Measurements from ENCODE around the gene RASSF4. TPM values are rescaled to one million over a fixed set of nuclear protein-coding genes. Genes with fewer than 3 reads are reported as not detected.

RASSF4 gene
- total and polyA plus RNA-seq, 9 of the 15 experiments (the other 6 are each of a cell fraction or from before 2014, with no cell fraction given), result 0.01 to 0.62 (median 0.11) TPM; not detected in 3

DNA sequence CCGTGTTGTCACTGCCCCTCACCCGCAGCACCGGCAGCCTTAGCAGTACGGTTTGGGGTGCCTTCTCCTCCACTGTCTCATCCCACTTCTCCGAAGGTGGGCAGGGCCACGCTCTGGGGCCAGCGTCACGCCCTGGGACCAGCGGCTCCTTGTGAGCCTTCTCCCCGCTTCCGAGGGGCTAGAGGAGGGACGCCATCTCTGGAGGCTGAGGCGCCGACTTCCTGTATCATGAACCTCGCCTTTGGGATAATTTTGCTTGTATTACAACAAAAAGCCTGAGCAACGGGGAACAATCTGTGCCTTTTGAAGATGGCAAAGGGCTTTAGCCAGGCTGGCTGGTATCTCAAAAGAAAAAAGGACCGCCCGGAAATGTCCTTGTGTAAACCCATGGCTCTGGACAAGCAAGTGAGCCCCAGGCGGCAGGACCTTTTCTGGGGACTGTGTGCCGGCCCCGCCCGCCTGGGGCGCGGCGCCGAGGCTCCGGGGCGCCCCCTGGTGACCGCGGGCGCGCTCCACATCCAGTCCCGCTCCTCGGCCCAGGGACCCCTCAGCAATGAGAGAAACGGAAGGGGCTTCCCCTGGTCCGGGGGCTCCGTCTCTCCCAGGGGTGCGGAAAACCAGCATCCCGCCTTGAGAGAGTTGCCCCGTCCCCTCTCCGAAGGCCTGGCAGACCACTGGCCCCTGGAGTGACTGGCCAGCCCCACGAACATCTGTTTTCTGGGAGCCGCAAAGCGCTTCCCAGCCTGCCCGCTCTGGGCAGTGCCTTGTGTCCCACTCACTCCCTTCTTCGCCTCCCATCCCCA is 15.2 kb downstream of the RASSF4 start (continued):
- TF ChIP-seq, protein P1, sequence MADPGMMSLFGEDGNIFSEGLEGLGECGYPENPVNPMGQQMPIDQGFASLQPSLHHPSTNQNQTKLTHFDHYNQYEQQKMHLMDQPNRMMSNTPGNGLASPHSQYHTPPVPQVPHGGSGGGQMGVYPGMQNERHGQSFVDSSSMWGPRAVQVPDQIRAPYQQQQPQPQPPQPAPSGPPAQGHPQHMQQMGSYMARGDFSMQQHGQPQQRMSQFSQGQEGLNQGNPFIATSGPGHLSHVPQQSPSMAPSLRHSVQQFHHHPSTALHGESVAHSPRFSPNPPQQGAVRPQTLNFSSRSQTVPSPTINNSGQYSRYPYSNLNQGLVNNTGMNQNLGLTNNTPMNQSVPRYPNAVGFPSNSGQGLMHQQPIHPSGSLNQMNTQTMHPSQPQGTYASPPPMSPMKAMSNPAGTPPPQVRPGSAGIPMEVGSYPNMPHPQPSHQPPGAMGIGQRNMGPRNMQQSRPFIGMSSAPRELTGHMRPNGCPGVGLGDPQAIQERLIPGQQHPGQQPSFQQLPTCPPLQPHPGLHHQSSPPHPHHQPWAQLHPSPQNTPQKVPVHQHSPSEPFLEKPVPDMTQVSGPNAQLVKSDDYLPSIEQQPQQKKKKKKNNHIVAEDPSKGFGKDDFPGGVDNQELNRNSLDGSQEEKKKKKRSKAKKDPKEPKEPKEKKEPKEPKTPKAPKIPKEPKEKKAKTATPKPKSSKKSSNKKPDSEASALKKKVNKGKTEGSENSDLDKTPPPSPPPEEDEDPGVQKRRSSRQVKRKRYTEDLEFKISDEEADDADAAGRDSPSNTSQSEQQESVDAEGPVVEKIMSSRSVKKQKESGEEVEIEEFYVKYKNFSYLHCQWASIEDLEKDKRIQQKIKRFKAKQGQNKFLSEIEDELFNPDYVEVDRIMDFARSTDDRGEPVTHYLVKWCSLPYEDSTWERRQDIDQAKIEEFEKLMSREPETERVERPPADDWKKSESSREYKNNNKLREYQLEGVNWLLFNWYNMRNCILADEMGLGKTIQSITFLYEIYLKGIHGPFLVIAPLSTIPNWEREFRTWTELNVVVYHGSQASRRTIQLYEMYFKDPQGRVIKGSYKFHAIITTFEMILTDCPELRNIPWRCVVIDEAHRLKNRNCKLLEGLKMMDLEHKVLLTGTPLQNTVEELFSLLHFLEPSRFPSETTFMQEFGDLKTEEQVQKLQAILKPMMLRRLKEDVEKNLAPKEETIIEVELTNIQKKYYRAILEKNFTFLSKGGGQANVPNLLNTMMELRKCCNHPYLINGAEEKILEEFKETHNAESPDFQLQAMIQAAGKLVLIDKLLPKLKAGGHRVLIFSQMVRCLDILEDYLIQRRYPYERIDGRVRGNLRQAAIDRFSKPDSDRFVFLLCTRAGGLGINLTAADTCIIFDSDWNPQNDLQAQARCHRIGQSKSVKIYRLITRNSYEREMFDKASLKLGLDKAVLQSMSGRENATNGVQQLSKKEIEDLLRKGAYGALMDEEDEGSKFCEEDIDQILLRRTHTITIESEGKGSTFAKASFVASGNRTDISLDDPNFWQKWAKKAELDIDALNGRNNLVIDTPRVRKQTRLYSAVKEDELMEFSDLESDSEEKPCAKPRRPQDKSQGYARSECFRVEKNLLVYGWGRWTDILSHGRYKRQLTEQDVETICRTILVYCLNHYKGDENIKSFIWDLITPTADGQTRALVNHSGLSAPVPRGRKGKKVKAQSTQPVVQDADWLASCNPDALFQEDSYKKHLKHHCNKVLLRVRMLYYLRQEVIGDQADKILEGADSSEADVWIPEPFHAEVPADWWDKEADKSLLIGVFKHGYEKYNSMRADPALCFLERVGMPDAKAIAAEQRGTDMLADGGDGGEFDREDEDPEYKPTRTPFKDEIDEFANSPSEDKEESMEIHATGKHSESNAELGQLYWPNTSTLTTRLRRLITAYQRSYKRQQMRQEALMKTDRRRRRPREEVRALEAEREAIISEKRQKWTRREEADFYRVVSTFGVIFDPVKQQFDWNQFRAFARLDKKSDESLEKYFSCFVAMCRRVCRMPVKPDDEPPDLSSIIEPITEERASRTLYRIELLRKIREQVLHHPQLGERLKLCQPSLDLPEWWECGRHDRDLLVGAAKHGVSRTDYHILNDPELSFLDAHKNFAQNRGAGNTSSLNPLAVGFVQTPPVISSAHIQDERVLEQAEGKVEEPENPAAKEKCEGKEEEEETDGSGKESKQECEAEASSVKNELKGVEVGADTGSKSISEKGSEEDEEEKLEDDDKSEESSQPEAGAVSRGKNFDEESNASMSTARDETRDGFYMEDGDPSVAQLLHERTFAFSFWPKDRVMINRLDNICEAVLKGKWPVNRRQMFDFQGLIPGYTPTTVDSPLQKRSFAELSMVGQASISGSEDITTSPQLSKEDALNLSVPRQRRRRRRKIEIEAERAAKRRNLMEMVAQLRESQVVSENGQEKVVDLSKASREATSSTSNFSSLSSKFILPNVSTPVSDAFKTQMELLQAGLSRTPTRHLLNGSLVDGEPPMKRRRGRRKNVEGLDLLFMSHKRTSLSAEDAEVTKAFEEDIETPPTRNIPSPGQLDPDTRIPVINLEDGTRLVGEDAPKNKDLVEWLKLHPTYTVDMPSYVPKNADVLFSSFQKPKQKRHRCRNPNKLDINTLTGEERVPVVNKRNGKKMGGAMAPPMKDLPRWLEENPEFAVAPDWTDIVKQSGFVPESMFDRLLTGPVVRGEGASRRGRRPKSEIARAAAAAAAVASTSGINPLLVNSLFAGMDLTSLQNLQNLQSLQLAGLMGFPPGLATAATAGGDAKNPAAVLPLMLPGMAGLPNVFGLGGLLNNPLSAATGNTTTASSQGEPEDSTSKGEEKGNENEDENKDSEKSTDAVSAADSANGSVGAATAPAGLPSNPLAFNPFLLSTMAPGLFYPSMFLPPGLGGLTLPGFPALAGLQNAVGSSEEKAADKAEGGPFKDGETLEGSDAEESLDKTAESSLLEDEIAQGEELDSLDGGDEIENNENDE (IDR thresholded peaks at IDR 0.05; ENCODE audit: low read depth, low read length), result no peak
- TF ChIP-seq CBX1 (IDR thresholded peaks at IDR 0.05; ENCODE audit: low read depth) (0 out of 2 replicates have a peak, but pooled peaks have one; percentile 51), KHSRP (IDR thresholded peaks at IDR 0.05) (no peak), JUND (IDR thresholded peaks at IDR 0.05; ENCODE audit: borderline replicate concordance, low read depth, low read length) (peak; percentile 36; the same call in 1 of the 2 replicates), JUND (tag; IDR thresholded peaks at IDR 0.05; ENCODE audit: borderline replicate concordance, low read depth, low read length) (peak; percentile 16; the same call in 1 of the 3 replicates), ZKSCAN8 (CRISPR knock-in tag; IDR thresholded peaks at IDR 0.05) (peak; percentile 82; the same call in 1 of the 2 replicates), CBX5 (IDR thresholded peaks at IDR 0.05; ENCODE audit: borderline replicate concordance, low read depth) (no peak)
- TF ChIP-seq, protein P2, sequence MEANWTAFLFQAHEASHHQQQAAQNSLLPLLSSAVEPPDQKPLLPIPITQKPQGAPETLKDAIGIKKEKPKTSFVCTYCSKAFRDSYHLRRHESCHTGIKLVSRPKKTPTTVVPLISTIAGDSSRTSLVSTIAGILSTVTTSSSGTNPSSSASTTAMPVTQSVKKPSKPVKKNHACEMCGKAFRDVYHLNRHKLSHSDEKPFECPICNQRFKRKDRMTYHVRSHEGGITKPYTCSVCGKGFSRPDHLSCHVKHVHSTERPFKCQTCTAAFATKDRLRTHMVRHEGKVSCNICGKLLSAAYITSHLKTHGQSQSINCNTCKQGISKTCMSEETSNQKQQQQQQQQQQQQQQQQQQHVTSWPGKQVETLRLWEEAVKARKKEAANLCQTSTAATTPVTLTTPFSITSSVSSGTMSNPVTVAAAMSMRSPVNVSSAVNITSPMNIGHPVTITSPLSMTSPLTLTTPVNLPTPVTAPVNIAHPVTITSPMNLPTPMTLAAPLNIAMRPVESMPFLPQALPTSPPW (CRISPR knock-in tag; IDR thresholded peaks at IDR 0.05), result peak; percentile 89
- TF ChIP-seq, protein P3, sequence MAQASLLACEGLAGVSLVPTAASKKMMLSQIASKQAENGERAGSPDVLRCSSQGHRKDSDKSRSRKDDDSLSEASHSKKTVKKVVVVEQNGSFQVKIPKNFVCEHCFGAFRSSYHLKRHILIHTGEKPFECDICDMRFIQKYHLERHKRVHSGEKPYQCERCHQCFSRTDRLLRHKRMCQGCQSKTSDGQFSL (CRISPR knock-in tag; IDR thresholded peaks at IDR 0.05), result peak; percentile 20; the same call in 1 of the 2 replicates
- TF ChIP-seq, protein P3 (tag; IDR thresholded peaks at IDR 0.05), result no peak
- TF ChIP-seq, protein P4, sequence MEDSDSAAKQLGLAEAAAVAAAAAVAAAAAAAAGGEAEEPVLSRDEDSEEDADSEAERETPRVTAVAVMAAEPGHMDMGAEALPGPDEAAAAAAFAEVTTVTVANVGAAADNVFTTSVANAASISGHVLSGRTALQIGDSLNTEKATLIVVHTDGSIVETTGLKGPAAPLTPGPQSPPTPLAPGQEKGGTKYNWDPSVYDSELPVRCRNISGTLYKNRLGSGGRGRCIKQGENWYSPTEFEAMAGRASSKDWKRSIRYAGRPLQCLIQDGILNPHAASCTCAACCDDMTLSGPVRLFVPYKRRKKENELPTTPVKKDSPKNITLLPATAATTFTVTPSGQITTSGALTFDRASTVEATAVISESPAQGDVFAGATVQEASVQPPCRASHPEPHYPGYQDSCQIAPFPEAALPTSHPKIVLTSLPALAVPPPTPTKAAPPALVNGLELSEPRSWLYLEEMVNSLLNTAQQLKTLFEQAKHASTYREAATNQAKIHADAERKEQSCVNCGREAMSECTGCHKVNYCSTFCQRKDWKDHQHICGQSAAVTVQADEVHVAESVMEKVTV (CRISPR knock-in tag; IDR thresholded peaks at IDR 0.05), result peak; percentile 87
